T-cell (primary cell): ENCODE data around the gene AGT. TPM values are rescaled to one million over a fixed set of nuclear protein-coding genes. Genes with fewer than 3 reads are reported as not detected.

ENCODE experiments used
- ATAC-seq, 4 experiments: fragments of 200-7000 bp in 3 of 4; fragments of 150-1000 bp in 1 of 4; cut with Tn5 transposase; replicated peaks in 1 of 4; 1 replicate in 3 of 4; 2 replicates in 1 of 4; pipeline ENCODE4 v1.10.0; 2021; ENCODE audit warnings: moderate library complexity in 3 of 4, mild to moderate bottlenecking in 2 of 4, moderate number of reproducible peaks in 1 of 4
- CTCF ChIA-PET, 2 donors: fragments of 300-600 bp; sonication (Branson Sonifier 250); formaldehyde crosslinking; loops; one replicate each; lab custom pipeline; 2022; ENCODE audit warnings: antibody characterized with exemption in 2 of 2; lab: Charles Lee
- POLR2A ChIA-PET, 2 donors: fragments of 300-600 bp; sonication (Branson Sonifier 250); formaldehyde crosslinking; loops; one replicate each; lab custom pipeline; 2022; ENCODE audit warnings: antibody characterized with exemption in 2 of 2; lab: Charles Lee
- DNase-seq, 35 experiments: peaks; one replicate each; pipeline versions ENCODE4 v3.0.0 to v3.0.0-alpha.2; 2013 to 2023
- H3K27ac ChIP-seq: one replicate; pipeline ENCODE4 v1.5.1; 2013; ENCODE audit warnings: low read length
- H3K27me3 ChIP-seq, 2 experiments: replicated peaks in 1 of 2; 1 replicate in 1 of 2; 2 replicates in 1 of 2; pipeline versions ENCODE4 v1.6.1 to v1.7.0; 2013; ENCODE audit warnings: low read length in 1 of 2, mixed read lengths in 1 of 2; ENCODE audit not compliant: control insufficient read depth in 2 of 2, insufficient read depth in 2 of 2; ENCODE audit errors: extremely low read depth in 1 of 2
- H3K36me3 ChIP-seq, 2 donors: 1 replicate in 1 of 2; 2 replicates in 1 of 2; pipeline versions ENCODE4 v1.6.1 to v1.7.0; 2013; ENCODE audit warnings: low read length in 1 of 2; ENCODE audit not compliant: control insufficient read depth in 2 of 2, insufficient read depth in 1 of 2; ENCODE audit errors: extremely low read depth in 1 of 2
- H3K4me1 ChIP-seq, 2 experiments: 1 replicate in 1 of 2; 2 replicates in 1 of 2; pipeline versions ENCODE4 v1.6.1 to v1.7.0; 2013; ENCODE audit warnings: low read length in 2 of 2, mixed read lengths in 1 of 2; ENCODE audit not compliant: insufficient read depth in 2 of 2, control insufficient read depth in 1 of 2; ENCODE audit errors: extremely low read depth in 1 of 2
- H3K4me3 ChIP-seq, 2 donors: 1 replicate in 1 of 2; 2 replicates in 1 of 2; pipeline versions ENCODE4 v1.5.1 to v1.7.0; 2013; ENCODE audit warnings: mild to moderate bottlenecking in 2 of 2, low read length in 1 of 2, moderate library complexity in 1 of 2; ENCODE audit not compliant: control insufficient read depth in 1 of 2; ENCODE audit errors: extremely low read depth in 1 of 2
- H3K9me3 ChIP-seq: 2 replicates; pipeline ENCODE4 v1.7.0; 2013
- H3K27ac Mint-ChIP-seq, 2 donors: one replicate each; pipeline ENCODE4 v1.8.0; 2020 to 2021; ENCODE audit warnings: mild to moderate bottlenecking in 2 of 2, mixed read lengths in 2 of 2
- H3K27me3 Mint-ChIP-seq, 2 donors: one replicate each; pipeline ENCODE4 v1.8.0; 2021 to 2022; ENCODE audit warnings: mixed read lengths in 2 of 2
- H3K36me3 Mint-ChIP-seq: one replicate; pipeline ENCODE4 v1.8.0; 2021; ENCODE audit warnings: mixed read lengths
- H3K4me1 Mint-ChIP-seq, 3 donors: one replicate each; pipeline ENCODE4 v1.8.0; 2020 to 2022; ENCODE audit warnings: mixed read lengths in 3 of 3, mild to moderate bottlenecking in 1 of 3
- H3K4me3 Mint-ChIP-seq, 3 donors: one replicate each; pipeline ENCODE4 v1.8.0; 2020 to 2022; ENCODE audit warnings: mild to moderate bottlenecking in 3 of 3, mixed read lengths in 3 of 3, moderate library complexity in 3 of 3
- H3K9me3 Mint-ChIP-seq, 3 donors: one replicate each; pipeline ENCODE4 v1.8.0; 2020 to 2022; ENCODE audit warnings: mixed read lengths in 3 of 3
- WGBS: methylation state at CpG from one replicate; pipeline ENCODE4 v1.1.5; 2013; ENCODE audit warnings: missing lambda C conversion rate; ENCODE audit not compliant: insufficient coverage; 5-methylcytosine and 5-hydroxymethylcytosine counted together
- total RNA-seq, 35 experiments: library from RNA in 6 of 35; stranded (reverse) in 6 of 35; fragments of 120-200 nt in 1 of 35; gene quantifications; one replicate each; pipeline versions ENCODE4 v1.2.1 to v1.2.4 and lab custom pipeline; 2013 to 2026

Gene AGT
- total RNA-seq, 5 donors from 2014 or later (not counting 1 experiment from before 2014, with no cell fraction given): 0.92 to 1.5 (median 1.2) TPM; not detected in 2

GRCh38 chr1:230757856-230758708, 44.2 kb upstream of the AGT start:
- peaks cover 0 to 12% of the 10 kb centered on the region in 2 experiments for H3K27me3 ChIP-seq
- no peaks in the 10 kb centered on the region for H3K9me3 Mint-ChIP-seq
- no peak overlapping the region for H3K4me3 ChIP-seq
- ChIA-PET CTCF (no interaction called here), POLR2A (no interaction called here)
- H3K4me1 Mint-ChIP-seq: no peaks in the 10 kb centered on the region
- DNase-seq (no peak), ATAC-seq (no peak)
- H3K4me3 Mint-ChIP-seq: no peak overlapping the region
- no peak overlapping the region for H3K27ac ChIP-seq
- H3K9me3 ChIP-seq: no peaks in the 10 kb centered on the region
- no peaks in the 10 kb centered on the region for H3K36me3 Mint-ChIP-seq
- H3K4me1 ChIP-seq: no peaks in the 10 kb centered on the region
- no peak overlapping the region for H3K27ac Mint-ChIP-seq
- 88% methylated on average over 11 of the region's 16 CpGs for WGBS
- peaks cover 14 to 15% of the 10 kb centered on the region in 2 donors for H3K27me3 Mint-ChIP-seq
- H3K36me3 ChIP-seq: no peaks in the 10 kb centered on the region

- H3K27me3 ChIP-seq: peaks cover 0 to 12% of the 10 kb centered on the region in 2 experiments
- Mint-ChIP-seq H3K9me3 (no peaks in the 10 kb centered on the region), H3K36me3 (no peaks in the 10 kb centered on the region), H3K4me1 (no peaks in the 10 kb centered on the region), H3K27ac (no peak overlapping the region), H3K27me3 (peaks cover 6 to 11% of the 10 kb centered on the region in 2 donors), H3K4me3 (no peak overlapping the region)
- no peaks in the 10 kb centered on the region for H3K4me1 ChIP-seq
- no peak overlapping the region for H3K4me3 ChIP-seq
- ChIA-PET POLR2A (no interaction called here), CTCF (interaction anchor here in 1 of 2 donors (0.6 kb wide), 1 partner anchor 16 kb away, joined by 4 read pairs; no protein-coding TSS in a partner anchor)
- DNase-seq (no peak), ATAC-seq (no peak)
- 89% methylated on average over 3 of the region's 3 CpGs for WGBS
- no peaks in the 10 kb centered on the region for H3K9me3 ChIP-seq
- H3K27ac ChIP-seq: no peak overlapping the region
- no peaks in the 10 kb centered on the region for H3K36me3 ChIP-seq
Observed at GRCh38 chr1:230754796-230755195, 40.9 kb upstream of the AGT start.

GRCh38 chr1:230753586-230754251, 39.8 kb upstream of the AGT start:
- POLR2A ChIA-PET: no interaction called here
- H3K4me1 ChIP-seq: no peaks in the 10 kb centered on the region
- peak in 15 of 35 experiments; percentile 4 to 47 (median 21) for DNase-seq
- no peaks in the 10 kb centered on the region for H3K36me3 ChIP-seq
- H3K27ac ChIP-seq: no peak overlapping the region
- H3K27me3 ChIP-seq: peaks cover 0 to 12% of the 10 kb centered on the region in 2 experiments
- peak in 2 of 4 experiments; percentile 30 to 85 for ATAC-seq
- no peaks in the 10 kb centered on the region for H3K9me3 ChIP-seq
- peak overlapping the region in 1 of 3 donors; percentile 70 for H3K4me3 Mint-ChIP-seq
- H3K27ac Mint-ChIP-seq: no peak overlapping the region
- peaks cover 2 to 14% of the 10 kb centered on the region in 2 donors for H3K27me3 Mint-ChIP-seq
- no peaks in the 10 kb centered on the region for H3K9me3 Mint-ChIP-seq
- peak overlapping the region in 1 of 2 donors; percentile 21 for H3K4me3 ChIP-seq
- CTCF ChIA-PET: no interaction called here
- H3K36me3 Mint-ChIP-seq: no peaks in the 10 kb centered on the region
- no peaks in the 10 kb centered on the region for H3K4me1 Mint-ChIP-seq
- 5% methylated on average over 7 of the region's 24 CpGs for WGBS

GRCh38 chr1:230753191-230753585, 39.3 kb upstream of the AGT start:
- ATAC-seq: no peak
- H3K27ac Mint-ChIP-seq: no peak overlapping the region
- ChIA-PET CTCF (no interaction called here), POLR2A (no interaction called here)
- Histone ChIP-seq H3K36me3 (no peaks in the 10 kb centered on the region), H3K4me1 (no peaks in the 10 kb centered on the region), H3K9me3 (no peaks in the 10 kb centered on the region), H3K4me3 (peak overlapping the region in 1 of 2 donors; percentile 21), H3K27me3 (peaks cover 0 to 14% of the 10 kb centered on the region in 2 experiments), H3K27ac (no peak overlapping the region)
- peak overlapping the region in 1 of 3 donors; percentile 70 for H3K4me3 Mint-ChIP-seq
- peaks cover 0 to 14% of the 10 kb centered on the region in 2 donors for H3K27me3 Mint-ChIP-seq
- no peaks in the 10 kb centered on the region for H3K36me3 Mint-ChIP-seq
- no peaks in the 10 kb centered on the region for H3K4me1 Mint-ChIP-seq
- WGBS: 94% methylated on average over 4 of the region's 5 CpGs
- H3K9me3 Mint-ChIP-seq: no peaks in the 10 kb centered on the region
- DNase-seq: no peak

- Histone ChIP-seq H3K9me3 (no peaks in the 10 kb centered on the region), H3K27ac (no peak overlapping the region), H3K4me3 (no peak overlapping the region), H3K36me3 (no peaks in the 10 kb centered on the region), H3K27me3 (peaks cover 0 to 22% of the 10 kb centered on the region in 2 experiments), H3K4me1 (no peaks in the 10 kb centered on the region)
- H3K27ac Mint-ChIP-seq: no peak overlapping the region
- no peak for ATAC-seq
- ChIA-PET CTCF (no interaction called here), POLR2A (no interaction called here)
- no peaks in the 10 kb centered on the region for H3K9me3 Mint-ChIP-seq
- H3K27me3 Mint-ChIP-seq: peaks cover 0 to 17% of the 10 kb centered on the region in 2 donors
- H3K4me3 Mint-ChIP-seq: no peak overlapping the region
- H3K36me3 Mint-ChIP-seq: no peaks in the 10 kb centered on the region
- DNase-seq: no peak
- H3K4me1 Mint-ChIP-seq: no peaks in the 10 kb centered on the region
- 97% methylated on average over 5 of the region's 6 CpGs for WGBS
Observed at GRCh38 chr1:230752407-230752806, 38.5 kb upstream of the AGT start.

- Mint-ChIP-seq H3K27ac (no peak overlapping the region), H3K4me3 (no peak overlapping the region), H3K27me3 (peaks cover 0 to 18% of the 10 kb centered on the region in 2 donors), H3K4me1 (no peaks in the 10 kb centered on the region), H3K9me3 (no peaks in the 10 kb centered on the region), H3K36me3 (no peaks in the 10 kb centered on the region)
- H3K4me3 ChIP-seq: no peak overlapping the region
- no peaks in the 10 kb centered on the region for H3K36me3 ChIP-seq
- ChIA-PET POLR2A (no interaction called here), CTCF (no interaction called here)
- no peaks in the 10 kb centered on the region for H3K4me1 ChIP-seq
- H3K27me3 ChIP-seq: peaks cover 0 to 28% of the 10 kb centered on the region in 2 experiments
- ATAC-seq (no peak), DNase-seq (no peak)
- H3K9me3 ChIP-seq: no peaks in the 10 kb centered on the region
- WGBS: 73% methylated on average over 6 of the region's 6 CpGs
- H3K27ac ChIP-seq: no peak overlapping the region
Observed at GRCh38 chr1:230750986-230751625, 37.2 kb upstream of the AGT start.
